ENCODE results near the gene ATCAY. TPM values are rescaled to one million over a fixed set of nuclear protein-coding genes. Genes with fewer than 3 reads are reported as not detected.
"Not testable (repeated sequence)": the region's sequence is repeated elsewhere in the genome, so short reads cannot be mapped to it uniquely, and the experiment has no call there.

Gene ATCAY
- total RNA-seq, 1 donor from 2014 or later = 0.98 TPM

DNA sequence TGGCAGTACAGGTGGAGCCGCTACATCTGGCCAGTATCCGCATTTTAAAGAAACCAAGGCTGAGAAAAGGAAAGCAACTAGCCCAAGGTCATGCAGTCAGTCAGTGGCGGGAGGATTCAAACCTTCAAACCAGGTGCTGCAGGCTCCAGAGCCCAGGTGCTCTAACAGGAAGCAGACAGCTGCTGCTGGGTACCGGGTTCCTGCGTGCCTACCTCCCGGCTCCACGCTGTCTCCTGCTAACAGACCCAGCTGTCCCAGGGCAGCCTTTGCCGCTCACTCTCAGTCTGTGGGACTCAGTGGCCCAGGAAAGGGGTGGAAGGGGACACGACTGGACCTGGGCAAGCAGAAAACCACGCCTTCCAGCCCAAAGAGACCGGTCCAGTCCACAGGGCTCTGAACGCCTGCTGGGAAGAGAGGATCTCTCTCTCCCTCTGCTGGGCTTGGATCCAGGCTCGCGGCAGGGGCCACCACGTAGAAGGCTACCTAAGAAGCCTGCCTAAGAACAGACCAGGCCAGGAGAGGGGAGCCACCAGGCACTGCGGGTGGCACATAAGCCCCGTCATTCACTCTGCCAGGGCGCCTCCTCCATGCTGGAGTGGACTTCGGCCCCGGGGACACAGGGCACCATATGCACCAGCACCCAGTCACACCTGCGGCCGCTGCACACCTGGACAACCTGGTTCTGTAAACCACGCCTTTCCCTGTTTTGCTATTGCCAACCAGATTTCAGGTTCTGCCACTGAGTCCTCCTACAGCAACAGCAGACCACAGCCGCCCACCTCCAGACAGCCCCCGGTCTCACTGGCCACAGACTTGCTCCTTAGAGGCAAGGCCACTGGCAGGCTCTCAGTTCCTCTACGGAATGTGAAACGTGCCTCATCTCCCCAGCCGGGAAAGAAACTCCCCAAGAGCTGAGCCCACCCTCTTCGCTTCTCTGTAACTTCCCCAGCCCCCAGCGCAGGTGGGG, 85.8 kb downstream of the ATCAY start:
- Histone ChIP-seq H3K4me3 (no peak overlapping the region), H3K36me3 (peaks cover 1 to 61% of the 10 kb centered on the region in 2 donors), H3K27ac (peak overlapping the region; percentile 99), H3K27me3 (no peaks in the 10 kb centered on the region), H3K4me1 (peaks cover 56% of the 10 kb centered on the region), H3K9me3 (no peaks in the 10 kb centered on the region)
- intact Hi-C loops (cut with DNase I) = no loop called here
- no peak for TF ChIP-seq POLR2A (IDR thresholded peaks at IDR 0.05)
- TF ChIP-seq, protein P1, sequence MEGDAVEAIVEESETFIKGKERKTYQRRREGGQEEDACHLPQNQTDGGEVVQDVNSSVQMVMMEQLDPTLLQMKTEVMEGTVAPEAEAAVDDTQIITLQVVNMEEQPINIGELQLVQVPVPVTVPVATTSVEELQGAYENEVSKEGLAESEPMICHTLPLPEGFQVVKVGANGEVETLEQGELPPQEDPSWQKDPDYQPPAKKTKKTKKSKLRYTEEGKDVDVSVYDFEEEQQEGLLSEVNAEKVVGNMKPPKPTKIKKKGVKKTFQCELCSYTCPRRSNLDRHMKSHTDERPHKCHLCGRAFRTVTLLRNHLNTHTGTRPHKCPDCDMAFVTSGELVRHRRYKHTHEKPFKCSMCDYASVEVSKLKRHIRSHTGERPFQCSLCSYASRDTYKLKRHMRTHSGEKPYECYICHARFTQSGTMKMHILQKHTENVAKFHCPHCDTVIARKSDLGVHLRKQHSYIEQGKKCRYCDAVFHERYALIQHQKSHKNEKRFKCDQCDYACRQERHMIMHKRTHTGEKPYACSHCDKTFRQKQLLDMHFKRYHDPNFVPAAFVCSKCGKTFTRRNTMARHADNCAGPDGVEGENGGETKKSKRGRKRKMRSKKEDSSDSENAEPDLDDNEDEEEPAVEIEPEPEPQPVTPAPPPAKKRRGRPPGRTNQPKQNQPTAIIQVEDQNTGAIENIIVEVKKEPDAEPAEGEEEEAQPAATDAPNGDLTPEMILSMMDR (IDR thresholded peaks at IDR 0.05) = no peak
- no peak for TF ChIP-seq POLR2AphosphoS5 (IDR thresholded peaks at IDR 0.05; ENCODE audit: insufficient read depth in 1 of 2, low read depth in 1 of 2)
- DNase-seq (ENCODE audit: extremely low spot score in 2 of 2) = no peak

DNA sequence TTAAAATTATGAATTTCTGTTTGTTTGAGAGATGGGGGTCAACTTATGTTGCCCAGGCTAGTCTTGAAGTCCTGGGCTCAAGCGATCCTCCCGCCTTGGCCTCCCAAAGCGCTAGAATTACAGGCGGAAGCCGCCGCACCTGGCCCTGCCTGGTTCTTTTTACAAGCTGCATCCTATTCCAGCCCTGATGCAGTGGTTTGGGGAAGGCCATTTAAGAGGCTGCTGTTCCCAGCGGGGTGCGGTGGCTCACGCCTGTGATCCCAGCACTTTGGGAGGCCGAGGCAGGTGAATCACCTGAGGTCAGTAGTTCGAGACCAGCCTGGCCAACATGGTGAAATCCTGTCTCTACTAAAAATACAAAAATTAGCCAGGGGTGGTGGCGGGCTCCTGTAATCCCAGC, 87.5 kb downstream of the ATCAY start:
- Histone ChIP-seq H3K4me1 (peaks cover 56% of the 10 kb centered on the region), H3K4me3 (peak overlapping the region in 1 of 2 donors; percentile 18), H3K36me3 (peaks cover 0 to 44% of the 10 kb centered on the region in 2 donors), H3K27ac (peak overlapping the region; percentile 99)
- H3K27me3 ChIP-seq; H3K9me3 ChIP-seq; intact Hi-C loops (cut with DNase I); DNase-seq (ENCODE audit: extremely low spot score in 2 of 2): not testable (repeated sequence)

DNA sequence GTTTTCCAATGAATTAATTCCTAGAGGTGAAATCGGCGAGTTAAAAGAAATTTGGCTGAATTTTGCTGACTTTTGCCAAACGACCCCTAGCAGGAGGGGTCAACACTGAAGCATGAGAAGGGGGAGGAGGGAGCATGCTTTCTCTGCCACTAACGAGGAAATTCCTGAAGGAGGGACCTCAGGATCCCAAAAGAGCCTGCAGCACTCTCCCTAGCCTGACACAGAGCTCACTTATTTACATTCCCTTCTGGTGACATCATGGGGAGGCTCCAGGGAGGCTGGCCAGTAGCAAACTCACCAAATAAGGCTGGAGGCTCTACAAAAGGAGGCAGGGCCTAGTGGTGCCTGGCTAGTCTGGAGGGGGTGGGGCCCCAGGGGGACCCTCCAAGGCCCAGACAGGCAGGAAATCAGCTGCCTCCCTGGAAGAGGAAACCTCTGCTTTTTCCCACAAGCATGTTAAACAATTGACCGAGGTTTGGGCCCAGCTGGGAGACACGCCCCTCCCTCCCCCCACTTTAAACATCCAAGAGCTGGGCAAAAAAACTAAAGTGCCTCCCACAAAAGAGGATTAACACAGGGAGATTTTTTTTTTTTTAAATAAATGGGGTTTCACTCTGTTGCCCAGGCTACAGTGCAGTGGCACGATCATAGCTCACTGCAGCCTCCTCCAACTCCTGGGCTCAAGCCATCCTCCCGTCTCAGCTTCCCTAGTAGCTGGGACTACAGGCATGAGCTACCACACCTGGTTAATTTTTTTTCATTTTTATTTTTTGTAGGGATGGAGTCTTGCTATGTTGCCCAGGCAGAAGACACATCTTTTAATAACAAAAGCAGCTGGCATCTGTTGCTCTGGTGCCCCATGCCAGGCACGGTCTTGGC, 88.3 kb downstream of the ATCAY start:
- no peaks in the 10 kb centered on the region for H3K9me3 ChIP-seq
- TF ChIP-seq POLR2AphosphoS5 (IDR thresholded peaks at IDR 0.05; ENCODE audit: insufficient read depth in 1 of 2, low read depth in 1 of 2) = peak; percentile 82 to 90
- TF ChIP-seq, protein P1 (IDR thresholded peaks at IDR 0.05) = no peak
- peaks cover 0 to 36% of the 10 kb centered on the region in 2 donors for H3K36me3 ChIP-seq
- DNase-seq (ENCODE audit: extremely low spot score in 2 of 2) = peak in 1 of 2 donors; percentile 97
- intact Hi-C loops (cut with DNase I) = no loop called here
- H3K4me1 ChIP-seq = peaks cover 56% of the 10 kb centered on the region
- H3K27ac ChIP-seq = peak overlapping the region; percentile 99
- peak overlapping the region; percentile 98 to 99 for H3K4me3 ChIP-seq
- no peaks in the 10 kb centered on the region for H3K27me3 ChIP-seq

DNA sequence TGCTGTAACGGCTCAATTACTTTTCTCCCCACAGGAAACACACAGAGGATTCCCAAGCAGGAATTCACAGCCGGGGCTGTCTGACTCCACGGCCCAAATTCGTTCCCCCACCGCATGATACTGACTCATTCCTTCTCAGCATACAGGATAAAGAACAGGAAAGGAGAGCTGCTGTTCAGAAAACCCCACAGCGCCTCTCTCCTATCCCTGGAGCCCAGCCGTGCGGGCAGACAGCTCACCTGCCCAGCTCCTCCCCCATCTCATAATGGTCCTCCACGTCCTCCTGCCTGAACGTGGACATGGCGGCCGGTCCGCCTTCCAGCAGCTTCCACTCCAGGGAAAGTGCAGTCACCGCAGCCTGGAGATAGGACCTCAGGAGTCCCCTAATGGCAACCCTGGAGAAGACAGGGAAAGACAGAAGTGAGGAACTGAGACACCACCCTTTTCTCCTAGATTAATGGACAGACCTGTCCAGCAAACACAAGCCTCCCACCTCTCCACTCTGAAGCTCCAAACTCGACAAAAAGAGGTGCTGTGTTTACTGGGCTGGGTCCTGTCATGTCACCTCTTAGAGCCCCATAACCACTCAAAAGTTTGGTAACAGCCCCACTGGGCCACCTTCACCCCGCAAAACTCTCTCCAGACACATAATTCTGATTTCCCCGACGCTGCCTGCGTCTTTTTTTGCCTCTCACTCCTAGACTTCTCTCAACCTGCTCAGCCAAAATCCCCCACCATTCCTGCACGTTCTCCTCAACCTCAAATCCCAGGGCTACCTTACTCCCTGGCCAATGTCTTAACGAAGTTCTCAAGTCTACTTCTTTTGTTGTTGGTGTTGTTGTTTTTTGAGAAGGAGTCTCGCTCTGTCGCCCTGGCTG, 89.2 kb downstream of the ATCAY start:
- Histone ChIP-seq H3K4me1 (peaks cover 54% of the 10 kb centered on the region), H3K27me3 (no peaks in the 10 kb centered on the region), H3K36me3 (peaks cover 0 to 28% of the 10 kb centered on the region in 2 donors), H3K4me3 (peak overlapping the region; percentile 98 to 99), H3K27ac (peak overlapping the region; percentile 99), H3K9me3 (no peaks in the 10 kb centered on the region)
- peak in 1 of 2 donors; percentile 55 for TF ChIP-seq POLR2AphosphoS5 (IDR thresholded peaks at IDR 0.05; ENCODE audit: insufficient read depth in 1 of 2, low read depth in 1 of 2)
- TF ChIP-seq, protein P1 (IDR thresholded peaks at IDR 0.05) = no peak
- DNase-seq (ENCODE audit: extremely low spot score in 2 of 2) = no peak
- intact Hi-C loops (cut with DNase I) = no loop called here
